Thyroid gland (tissue), 4 donors: ENCODE results near the gene SLC12A5. TPM values are rescaled to one million over a fixed set of nuclear protein-coding genes. Genes with fewer than 3 reads are reported as not detected.

Source experiments
- DNase-seq, 2 donors: peaks; one replicate each; pipeline ENCODE4 v3.0.0-alpha.2; 2019
- H3K27ac ChIP-seq, 3 donors: fragments of 200-600 bp; sonication (generic); 1 replicate in 2 of 3; 2 replicates in 1 of 3; pipeline ENCODE4 v1.5.1; 2016 to 2019; ENCODE audit warnings: mild to moderate bottlenecking in 1 of 3, moderate library complexity in 1 of 3
- H3K27me3 ChIP-seq: fragments of 200-600 bp; sonication (generic); one replicate; pipeline ENCODE4 v1.5.1; 2019
- H3K36me3 ChIP-seq, 2 donors: fragments of 200-600 bp; sonication (generic); one replicate each; pipeline ENCODE4 v1.5.1; 2016 to 2019
- H3K4me1 ChIP-seq, 2 donors: fragments of 200-600 bp; sonication (generic); one replicate each; pipeline ENCODE4 v1.5.1; 2017 to 2019
- H3K4me3 ChIP-seq, 3 donors: fragments of 200-600 bp; sonication (generic); replicated peaks in 1 of 3; 1 replicate in 2 of 3; 2 replicates in 1 of 3; pipeline ENCODE4 v1.5.1; 2016; ENCODE audit warnings: mild to moderate bottlenecking in 1 of 3
- H3K9me3 ChIP-seq: fragments of 200-600 bp; sonication (generic); one replicate; pipeline ENCODE4 v1.5.1; 2017
- CTCF ChIP-seq, 6 experiments: fragments of 200-600 bp in 3 of 6; fragments of 450-650 bp in 3 of 6; sonication (generic) in 3 of 6; IDR thresholded peaks; one replicate each; pipeline ENCODE4 v1.5.1; 2016 to 2019; ENCODE audit warnings: antibody characterized with exemption in 6 of 6, mild to moderate bottlenecking in 2 of 6, inconsistent platforms in 1 of 6, moderate library complexity in 1 of 6
- POLR2A ChIP-seq, 2 donors: fragments of 450-650 bp; IDR thresholded peaks; one replicate each; pipeline ENCODE4 v1.6.1; 2017; ENCODE audit warnings: antibody characterized with exemption in 2 of 2, mild to moderate bottlenecking in 2 of 2, moderate library complexity in 1 of 2
- WGBS, 2 donors: methylation state at CpG; one replicate each; pipeline ENCODE4 v1.1.5; 2017; 5-methylcytosine and 5-hydroxymethylcytosine counted together
- intact Hi-C: fragments of 100-400 bp; cut with DNase I; formaldehyde crosslinking; loops from one replicate; pipeline ENCODE4 v1.15.1; 2023
- total RNA-seq, 4 donors: library from RNA; depleted of rRNA; stranded (reverse); fragments of >200 nt; gene quantifications; one replicate each; pipeline ENCODE4 v1.2.3, GENCODE V29; 2016

SLC12A5 gene
- total RNA-seq, 4 donors from 2014 or later = 1.6 TPM; not detected in 3

- DNase-seq = no peak
- TF ChIP-seq POLR2A (IDR thresholded peaks at IDR 0.05) (no peak), CTCF (IDR thresholded peaks at IDR 0.05) (no peak)
- H3K27me3 ChIP-seq = no peaks in the 10 kb centered on the region
- intact Hi-C loops = no loop called here
- H3K4me3 ChIP-seq = no peak overlapping the region
- no peak overlapping the region for H3K27ac ChIP-seq
- H3K36me3 ChIP-seq = no peaks in the 10 kb centered on the region
- H3K9me3 ChIP-seq = no peaks in the 10 kb centered on the region
- WGBS, 2 donors = 82 to 88% methylated on average over 3 of the region's 3 CpGs
- peaks cover 0 to 7% of the 10 kb centered on the region in 2 donors for H3K4me1 ChIP-seq
Observed at GRCh38 chr20:46104262-46104661, 75.2 kb downstream of the SLC12A5 start.

- intact Hi-C loops = no loop called here
- Histone ChIP-seq H3K4me1 (no peaks in the 10 kb centered on the region), H3K27ac (no peak overlapping the region), H3K9me3 (no peaks in the 10 kb centered on the region), H3K27me3 (no peaks in the 10 kb centered on the region), H3K4me3 (no peak overlapping the region), H3K36me3 (no peaks in the 10 kb centered on the region)
- 71 to 78% methylated on average over 6 of the region's 6 CpGs for WGBS, 2 donors
- no peak for TF ChIP-seq POLR2A (IDR thresholded peaks at IDR 0.05)
- TF ChIP-seq CTCF (IDR thresholded peaks at IDR 0.05) = no peak
- DNase-seq = no peak
Observed at GRCh38 chr20:46107061-46107460, 78.0 kb downstream of the SLC12A5 start.

GRCh38 chr20:46108435-46108841 is 79.4 kb downstream of the SLC12A5 start:
- intact Hi-C loops = no loop called here
- Histone ChIP-seq H3K36me3 (no peaks in the 10 kb centered on the region), H3K27ac (no peak overlapping the region), H3K4me3 (no peak overlapping the region), H3K9me3 (no peaks in the 10 kb centered on the region), H3K4me1 (no peaks in the 10 kb centered on the region), H3K27me3 (no peaks in the 10 kb centered on the region)
- TF ChIP-seq POLR2A (IDR thresholded peaks at IDR 0.05) = no peak
- no peak for TF ChIP-seq CTCF (IDR thresholded peaks at IDR 0.05)
- DNase-seq = no peak
- 86 to 88% methylated on average over 5 of the region's 5 CpGs for WGBS, 2 donors

GRCh38 chr20:46108976-46109375 is 80.0 kb downstream of the SLC12A5 start:
- no peak for TF ChIP-seq CTCF (IDR thresholded peaks at IDR 0.05)
- H3K36me3 ChIP-seq = no peaks in the 10 kb centered on the region
- H3K4me1 ChIP-seq = no peaks in the 10 kb centered on the region
- no peaks in the 10 kb centered on the region for H3K27me3 ChIP-seq
- H3K27ac ChIP-seq = no peak overlapping the region
- DNase-seq = no peak
- H3K4me3 ChIP-seq = no peak overlapping the region
- WGBS, 2 donors = 92 to 93% methylated on average over 14 of the region's 14 CpGs
- intact Hi-C loops = no loop called here
- H3K9me3 ChIP-seq = no peaks in the 10 kb centered on the region

Other genes starting within 250 kb of the SLC12A5 start
- under 1 TPM in 1 of 4 donors, not detected in 3; 0.94 TPM for gene WFDC3, start 237.3 kb upstream of the SLC12A5 start, total RNA-seq
- 10 to 100 TPM; 22.1 to 26.4 (median 24.9) TPM for gene DNTTIP1, start 237.3 kb upstream of the SLC12A5 start, total RNA-seq
- 1 to 10 TPM in 2 of 4 donors, under 1 TPM in 1, not detected in 1; 0.45 to 5.8 (median 2.6) TPM for gene UBE2C, start 216.6 kb upstream of the SLC12A5 start, total RNA-seq
- 1 to 10 TPM in 1 of 4 donors, not detected in 3; 1.4 TPM for gene TNNC2, start 201.9 kb upstream of the SLC12A5 start, total RNA-seq
- gene SNX21, start 195.4 kb upstream of the SLC12A5 start, total RNA-seq = 10 to 100 TPM; 41.5 to 54.9 (median 48.8) TPM
- gene ACOT8, start 171.8 kb upstream of the SLC12A5 start, total RNA-seq = 10 to 100 TPM; 36.3 to 73.8 (median 50.6) TPM
- gene ZSWIM3, start 171.6 kb upstream of the SLC12A5 start, total RNA-seq = 1 to 10 TPM; 2.2 to 4.5 (median 3.9) TPM
- 10 to 100 TPM in 2 of 4 donors, 1 to 10 TPM in 2; 7.7 to 14.6 (median 10.9) TPM for gene ZSWIM1, start 148.0 kb upstream of the SLC12A5 start, total RNA-seq
- 1 to 10 TPM in 3 of 4 donors, not detected in 1; 3.0 to 8.8 (median 5.0) TPM for gene SPATA25, start 141.6 kb upstream of the SLC12A5 start, total RNA-seq
- gene NEURL2, start 138.0 kb upstream of the SLC12A5 start, total RNA-seq = 10 to 100 TPM; 12.6 to 17.4 (median 16.1) TPM
- gene CTSA, start 137.9 kb upstream of the SLC12A5 start, total RNA-seq = 100 to 1,000 TPM in 1 of 4 donors, 10 to 100 TPM in 3; 42.7 to 103 (median 51.3) TPM
- gene PLTP, start 117.1 kb upstream of the SLC12A5 start, total RNA-seq = 100 to 1,000 TPM in 1 of 4 donors, 10 to 100 TPM in 3; 22.7 to 260 (median 70.1) TPM
- 10 to 100 TPM; 28.1 to 63.6 (median 49.1) TPM for gene PCIF1, start 94.5 kb upstream of the SLC12A5 start, total RNA-seq
- gene ZNF335, start 57.0 kb upstream of the SLC12A5 start, total RNA-seq = 10 to 100 TPM; 18.1 to 31.6 (median 25.6) TPM
- gene MMP9, start 20.3 kb upstream of the SLC12A5 start, total RNA-seq = 1 to 10 TPM in 2 of 4 donors, under 1 TPM in 2; 0.33 to 1.4 (median 1.1) TPM
- 10 to 100 TPM; 31.4 to 46.1 (median 37.4) TPM for gene NCOA5, start 60.7 kb downstream of the SLC12A5 start, total RNA-seq
- gene CD40, start 89.1 kb downstream of the SLC12A5 start, total RNA-seq = 10 to 100 TPM; 13.0 to 15.9 (median 15.0) TPM